Measurements from ENCODE around the gene RXRG. TPM values are rescaled to one million over a fixed set of nuclear protein-coding genes. Genes with fewer than 3 reads are reported as not detected.

Gene RXRG
- total and polyA plus RNA-seq, 2 donors (not counting 3 experiments of a cell fraction or from before 2014, with no cell fraction given), result not detected

DNA sequence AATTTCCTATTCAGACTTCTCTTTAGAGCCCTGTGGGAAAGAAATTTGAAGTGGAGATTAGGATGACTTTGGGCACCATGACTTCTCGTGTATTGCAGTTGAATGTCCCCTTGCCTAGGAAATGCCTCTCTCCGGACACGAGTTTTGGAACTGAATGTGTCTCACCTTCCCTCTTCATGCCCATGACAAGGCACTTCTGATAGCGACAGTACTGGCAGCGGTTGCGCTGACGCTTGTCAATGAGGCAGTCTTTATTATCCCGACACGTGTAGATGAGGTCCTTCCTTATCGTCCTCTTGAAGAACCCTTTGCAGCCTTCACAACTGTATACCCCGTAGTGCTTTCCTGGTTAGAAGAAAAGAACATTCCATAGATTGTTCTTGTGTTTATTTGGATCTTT lies 28.1 kb downstream of the RXRG start:
- Histone ChIP-seq H3K79me2 (ENCODE audit: control insufficient read depth, insufficient read depth, low read length) (no peaks in the 10 kb centered on the region), H2AFZ (ENCODE audit: low read depth, low read length) (no peak overlapping the region), H3K9me1 (replicated peaks; ENCODE audit: control insufficient read depth, extremely low read depth, insufficient read depth, low read length) (no peaks in the 10 kb centered on the region), H3K4me1 (ENCODE audit: control insufficient read depth, extremely low read depth, insufficient read depth, low read length) (no peaks in the 10 kb centered on the region), H3K9ac (replicated peaks; ENCODE audit: extremely low read depth, insufficient read depth, low read length) (no peak overlapping the region), H3K36me3 (ENCODE audit: control insufficient read depth in 2 of 2, extremely low read depth in 1 of 2, insufficient read depth in 2 of 2, low read length in 2 of 2) (no peaks in the 10 kb centered on the region), H3K9me3 (replicated peaks; ENCODE audit: control insufficient read depth, insufficient read depth, low read length) (no peaks in the 10 kb centered on the region), H3K27me3 (ENCODE audit: control insufficient read depth in 2 of 2, insufficient read depth in 2 of 2, low read length in 2 of 2) (peaks cover 1 to 4% of the 10 kb centered on the region in 2 experiments), H3K4me3 (replicated peaks in 1 of 3; ENCODE audit: insufficient read depth in 1 of 3, low read depth in 1 of 3, low read length in 3 of 3) (no peak overlapping the region), H3K4me2 (ENCODE audit: insufficient read depth, low read length) (no peak overlapping the region), H3K27ac (ENCODE audit: insufficient read depth, low read depth, low read length) (no peak overlapping the region), H4K20me1 (replicated peaks; ENCODE audit: control insufficient read depth, extremely low read depth, insufficient read depth, low read length) (no peaks in the 10 kb centered on the region)
- TF ChIP-seq MAX (IDR thresholded peaks at IDR 0.05; ENCODE audit: insufficient read depth, insufficient read length), result no peak
- TF ChIP-seq POLR2AphosphoS5 (IDR thresholded peaks at IDR 0.05; ENCODE audit: insufficient read depth, low read depth, low read length), result no peak
- TF ChIP-seq POLR2A (IDR thresholded peaks at IDR 0.05; ENCODE audit: low read depth, low read length), result no peak
- no peak for TF ChIP-seq MYC (IDR thresholded peaks at IDR 0.05; ENCODE audit: low read depth, low read length)
- TF ChIP-seq FOS (IDR thresholded peaks at IDR 0.05; ENCODE audit: borderline replicate concordance, insufficient read depth, low read length), result no peak
- TF ChIP-seq JUN (IDR thresholded peaks at IDR 0.05; ENCODE audit: borderline replicate concordance, insufficient read depth, insufficient read length, low read depth), result no peak
- TF ChIP-seq EZH2 (IDR thresholded peaks at IDR 0.05; ENCODE audit: borderline replicate concordance, low read depth, low read length, severe bottlenecking), result no peak
- no peak for TF ChIP-seq GATA2 (IDR thresholded peaks at IDR 0.05; ENCODE audit: insufficient read depth, insufficient read length, low read depth, low read length)
- no peak for TF ChIP-seq CTCF (IDR thresholded peaks at IDR 0.05; ENCODE audit: extremely low read depth in 1 of 2, insufficient read depth in 1 of 2, low read depth in 1 of 2, low read length in 2 of 2)
- DNase-seq (ENCODE audit: low read depth, low spot score), result no peak
- dilution Hi-C loops (cut with MboI; ENCODE audit: extremely low pct_ligation_motif_present, low sequenced_read_pairs), result no loop called here
- ChIA-PET CTCF (no interaction called here), POLR2A (no interaction called here)
- intact Hi-C loops (cut with micrococcal nuclease), result no loop called here
- BruUV-seq (replicated peaks), result no TSS peak
- no peak for FAIRE-seq

Measured in endothelial cell of umbilical vein (primary cell).